ENCODE measurements around the gene ITPRID1.

DNA sequence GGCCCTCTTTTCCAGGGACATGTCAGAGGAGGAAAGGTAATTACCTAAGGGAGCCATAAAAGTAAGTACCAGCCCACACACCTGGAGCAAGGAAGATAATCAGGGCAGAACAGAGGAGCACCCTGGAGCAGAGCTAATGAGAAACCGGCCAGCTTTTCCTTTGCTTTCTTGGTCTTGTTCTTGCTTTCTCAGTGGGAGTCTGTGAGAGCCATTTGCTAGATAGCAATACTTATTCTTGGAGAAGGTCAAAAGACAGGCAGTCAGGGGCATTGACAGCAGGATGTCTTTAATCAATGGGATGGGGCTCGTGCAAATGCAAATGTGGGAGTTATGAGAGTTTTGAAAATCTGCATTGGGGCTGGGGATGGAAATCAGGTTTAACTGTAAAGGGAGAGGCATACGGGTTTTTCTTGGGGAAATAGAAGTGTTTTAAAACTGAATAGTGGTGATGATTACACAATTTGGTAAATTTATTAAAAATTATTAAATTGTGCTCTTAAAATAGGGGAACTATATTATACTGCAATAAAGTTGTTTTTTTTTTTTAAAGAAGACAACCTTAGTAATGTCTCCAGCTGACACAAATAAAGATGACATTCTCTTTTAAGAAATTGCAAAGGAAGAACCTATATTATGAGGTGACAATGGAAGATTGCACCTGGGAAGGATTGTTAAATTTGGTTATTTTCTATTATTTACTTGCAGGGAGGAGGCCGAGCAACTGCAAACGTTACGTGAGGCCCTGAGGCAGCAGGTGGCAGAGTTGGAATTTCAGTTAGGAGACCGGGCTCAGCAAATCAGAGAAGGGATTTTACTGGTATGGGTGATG lies 137.6 kb downstream of the ITPRID1 start:
- TF ChIP-seq POLR2AphosphoS5 (IDR thresholded peaks at IDR 0.05): no peak
- no peak for TF ChIP-seq POLR2A (IDR thresholded peaks at IDR 0.05)
- TF ChIP-seq, protein P1, sequence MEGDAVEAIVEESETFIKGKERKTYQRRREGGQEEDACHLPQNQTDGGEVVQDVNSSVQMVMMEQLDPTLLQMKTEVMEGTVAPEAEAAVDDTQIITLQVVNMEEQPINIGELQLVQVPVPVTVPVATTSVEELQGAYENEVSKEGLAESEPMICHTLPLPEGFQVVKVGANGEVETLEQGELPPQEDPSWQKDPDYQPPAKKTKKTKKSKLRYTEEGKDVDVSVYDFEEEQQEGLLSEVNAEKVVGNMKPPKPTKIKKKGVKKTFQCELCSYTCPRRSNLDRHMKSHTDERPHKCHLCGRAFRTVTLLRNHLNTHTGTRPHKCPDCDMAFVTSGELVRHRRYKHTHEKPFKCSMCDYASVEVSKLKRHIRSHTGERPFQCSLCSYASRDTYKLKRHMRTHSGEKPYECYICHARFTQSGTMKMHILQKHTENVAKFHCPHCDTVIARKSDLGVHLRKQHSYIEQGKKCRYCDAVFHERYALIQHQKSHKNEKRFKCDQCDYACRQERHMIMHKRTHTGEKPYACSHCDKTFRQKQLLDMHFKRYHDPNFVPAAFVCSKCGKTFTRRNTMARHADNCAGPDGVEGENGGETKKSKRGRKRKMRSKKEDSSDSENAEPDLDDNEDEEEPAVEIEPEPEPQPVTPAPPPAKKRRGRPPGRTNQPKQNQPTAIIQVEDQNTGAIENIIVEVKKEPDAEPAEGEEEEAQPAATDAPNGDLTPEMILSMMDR (IDR thresholded peaks at IDR 0.05): no peak

Measured in upper lobe of left lung (tissue), 4 donors.